GM18520 (cell line): ENCODE results near the gene SP140.
A peak's percentile ranks its signal among the peaks of the same experiment; 100 is the strongest.
"Not testable (repeated sequence)": the region's sequence is repeated elsewhere in the genome, so short reads cannot be mapped to it uniquely, and the experiment has no call there.

Experiments
- ATAC-seq: cut with Tn5 transposase; IDR thresholded peaks from one replicate; pipeline ENCODE4 v1.9.1; 2021; ENCODE audit not compliant: unreplicated experiment

The SP140 gene

GRCh38 chr2:230325316-230326243 is 100.0 kb downstream of the SP140 start:
- no peak for ATAC-seq

DNA sequence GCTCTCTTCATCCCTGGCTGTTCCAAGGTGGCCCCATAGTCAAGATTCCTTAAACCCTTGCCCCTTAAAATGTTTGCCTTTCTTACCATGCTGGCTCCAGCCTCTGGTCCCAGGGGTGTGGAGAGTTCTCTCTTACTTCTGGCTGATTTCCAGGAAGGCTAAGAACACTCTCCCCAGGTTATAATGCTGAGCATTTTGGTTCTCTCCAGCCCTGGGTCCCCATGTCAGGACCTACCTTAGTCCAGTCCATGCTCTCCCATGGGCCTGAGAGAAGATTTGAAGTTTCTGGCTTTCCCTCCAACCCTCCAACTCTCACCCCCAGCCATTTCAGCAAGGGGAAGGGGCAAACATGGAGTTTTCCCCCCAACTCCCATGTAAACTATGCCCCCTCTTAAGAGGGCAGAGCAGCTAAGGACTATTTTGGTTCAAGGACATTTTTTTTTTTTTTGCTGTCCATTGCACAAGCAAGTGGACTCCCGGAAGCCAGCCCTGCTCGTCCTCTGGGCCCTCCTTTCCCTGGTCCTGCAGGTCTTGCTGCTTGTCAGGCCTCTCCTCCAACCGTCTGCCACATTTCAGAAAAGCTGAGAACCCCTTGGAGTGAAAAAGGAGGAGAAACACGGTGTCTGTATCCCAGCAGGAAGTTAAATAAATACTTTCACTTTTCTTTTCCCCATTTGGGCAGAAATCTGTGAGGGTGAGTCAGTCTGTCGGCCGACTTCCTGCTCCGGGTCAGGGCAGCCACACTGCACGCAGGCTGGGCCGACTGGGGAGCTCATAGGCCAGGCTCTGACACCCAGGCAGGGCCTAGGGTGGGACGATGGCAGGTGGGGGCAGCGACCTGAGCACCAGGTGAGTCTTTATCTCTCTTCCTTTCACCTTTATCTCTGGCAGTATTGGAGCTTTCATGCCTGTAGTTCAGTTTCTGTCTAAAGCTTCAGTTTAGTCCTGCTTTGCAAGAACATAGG is 101.2 kb downstream of the SP140 start, which contains the start of gene SP140L:
SP140L (plus strand) TSS at position 741 of the 965 bp plus-strand sequence; CDS start at position 818, 77 bp downstream.
- ATAC-seq, result peak; percentile 86

DNA sequence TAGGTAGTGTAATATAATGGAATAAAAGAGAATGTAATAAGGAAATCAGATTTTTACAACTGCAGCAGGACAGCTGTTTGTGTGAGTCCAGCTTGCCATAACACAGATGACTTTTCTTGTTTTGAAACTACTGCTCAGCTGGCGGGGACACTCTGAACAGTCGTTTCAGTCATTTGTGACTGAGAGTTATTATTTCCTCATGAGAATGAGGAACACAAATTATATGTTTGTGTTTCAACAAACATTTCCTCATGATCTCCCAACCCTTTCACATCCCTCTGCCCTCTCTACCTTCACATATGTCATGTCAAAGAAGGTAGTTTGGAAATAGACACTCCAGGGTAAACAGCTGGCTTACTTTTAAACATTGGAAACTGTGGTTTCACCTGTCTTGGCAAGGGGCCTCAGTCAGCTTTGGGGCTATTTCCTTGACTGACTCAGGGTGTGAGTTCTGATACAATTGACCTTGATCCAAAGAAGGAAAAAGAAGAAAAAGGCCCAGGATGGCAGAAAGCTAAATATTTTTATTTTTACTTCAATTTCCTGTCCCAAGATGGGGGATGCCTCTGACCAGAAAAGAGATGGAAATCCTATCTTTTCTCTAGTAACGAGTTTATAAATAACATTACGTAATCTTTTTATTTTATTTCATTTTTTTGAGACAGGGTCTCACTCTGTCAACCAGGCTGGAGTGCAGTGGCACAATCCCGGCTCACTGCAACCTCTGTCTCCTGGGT is 102.0 kb downstream of the SP140 start:
- peak; percentile 31 for ATAC-seq

- no peak for ATAC-seq
Observed at GRCh38 chr2:230328155-230328458, 102.6 kb downstream of the SP140 start.

- no peak for ATAC-seq
Observed at GRCh38 chr2:230329946-230330605, 104.5 kb downstream of the SP140 start.

- no peak for ATAC-seq
Observed at GRCh38 chr2:230330725-230331124, 105.2 kb downstream of the SP140 start.

DNA sequence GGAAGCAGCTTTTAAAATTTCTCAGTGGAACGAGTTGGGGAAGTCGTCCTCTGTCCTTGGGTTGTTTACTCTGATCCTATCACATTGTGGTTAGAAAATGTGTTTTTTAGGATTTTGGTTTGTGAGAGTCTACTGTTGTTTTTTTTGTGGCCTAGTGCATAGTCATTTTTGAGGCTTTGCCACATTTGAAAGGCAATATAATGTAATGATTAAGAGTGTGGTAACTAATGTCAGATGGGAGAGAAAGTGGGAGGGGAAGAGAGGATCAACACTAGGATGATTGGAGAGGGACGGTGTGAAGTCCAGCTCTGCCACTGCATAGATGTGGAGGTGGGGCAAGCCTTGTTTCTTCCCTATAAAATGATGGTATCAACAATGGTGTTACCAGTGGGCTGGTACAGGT is 109.9 kb downstream of the SP140 start:
- ATAC-seq, result no peak

GRCh38 chr2:230335864-230336506 is 110.4 kb downstream of the SP140 start:
- ATAC-seq, result no peak

DNA sequence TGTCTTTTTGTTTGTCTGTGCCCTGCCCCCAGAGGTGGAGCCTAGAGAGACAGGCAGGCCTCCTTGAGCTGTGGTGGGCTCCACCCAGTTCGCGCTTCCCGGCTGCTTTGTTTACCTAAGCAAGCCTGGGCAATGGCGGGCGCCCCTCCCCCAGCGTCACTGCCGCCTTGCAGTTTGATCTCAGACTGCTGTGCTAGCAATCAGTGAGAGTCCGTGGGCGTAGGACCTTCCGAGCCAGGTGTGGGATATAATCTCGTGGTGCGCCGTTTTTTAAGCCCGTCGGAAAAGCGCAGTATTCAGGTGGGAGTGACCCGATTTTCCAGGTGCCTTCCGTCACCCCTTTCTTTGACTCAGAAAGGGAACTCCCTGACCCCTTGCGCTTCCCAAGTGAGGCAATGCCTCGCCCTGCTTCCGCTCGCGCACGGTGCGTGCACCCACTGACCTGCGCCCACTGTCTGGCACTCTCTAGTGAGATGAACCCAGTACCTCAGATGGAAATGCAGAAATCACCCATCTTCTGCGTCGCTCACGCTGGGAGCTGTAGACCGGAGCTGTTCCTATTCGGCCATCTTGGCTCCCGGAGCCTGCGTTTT is 116.5 kb downstream of the SP140 start:
- not testable (repeated sequence) for ATAC-seq

GRCh38 chr2:230343041-230343624 is 117.6 kb downstream of the SP140 start:
- ATAC-seq, result not testable (repeated sequence)

DNA sequence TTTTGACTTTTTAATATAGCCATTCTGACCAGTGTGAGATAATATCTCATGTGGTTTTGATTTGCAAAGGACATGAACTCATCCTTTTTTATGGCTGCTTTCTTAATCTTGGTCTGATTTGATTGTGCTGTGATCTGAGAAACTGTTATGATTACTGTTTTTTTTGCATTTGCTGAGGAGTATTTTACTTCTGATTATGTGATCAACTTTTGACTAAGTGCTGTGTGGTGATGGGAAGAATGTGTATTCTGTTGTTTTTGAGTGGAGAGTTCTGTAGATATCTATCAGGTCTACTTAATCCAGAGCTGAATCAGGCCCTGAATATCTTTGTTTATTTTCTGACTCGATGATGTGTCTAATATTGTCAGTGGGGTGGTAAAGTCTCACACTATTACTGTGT is 118.2 kb downstream of the SP140 start:
- ATAC-seq, result no peak

GRCh38 chr2:230346465-230346864 is 120.9 kb downstream of the SP140 start:
- ATAC-seq, result no peak

- ATAC-seq, result no peak
Observed at GRCh38 chr2:230346921-230347533, 121.5 kb downstream of the SP140 start.

GRCh38 chr2:230347659-230348305 is 122.2 kb downstream of the SP140 start:
- ATAC-seq, result peak; percentile 49

DNA sequence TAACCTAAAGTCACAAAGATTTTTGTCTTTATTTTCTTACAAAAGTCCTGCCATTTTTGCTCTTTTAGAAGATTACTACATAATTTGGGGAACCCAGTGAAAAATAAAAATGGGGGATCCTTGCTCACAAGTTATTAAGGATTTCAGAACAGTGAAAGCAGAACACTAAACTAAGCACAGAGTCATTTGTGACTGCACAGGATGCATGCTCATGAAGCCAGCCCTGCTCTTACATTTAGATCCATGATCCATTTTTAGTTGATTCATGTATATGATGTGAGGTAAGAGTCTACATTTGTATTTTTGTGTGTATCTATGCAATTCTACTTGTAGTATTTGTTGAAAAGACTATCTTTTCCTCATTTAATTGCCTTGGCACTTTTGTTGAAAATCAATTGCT is 123.3 kb downstream of the SP140 start:
- no peak for ATAC-seq

DNA sequence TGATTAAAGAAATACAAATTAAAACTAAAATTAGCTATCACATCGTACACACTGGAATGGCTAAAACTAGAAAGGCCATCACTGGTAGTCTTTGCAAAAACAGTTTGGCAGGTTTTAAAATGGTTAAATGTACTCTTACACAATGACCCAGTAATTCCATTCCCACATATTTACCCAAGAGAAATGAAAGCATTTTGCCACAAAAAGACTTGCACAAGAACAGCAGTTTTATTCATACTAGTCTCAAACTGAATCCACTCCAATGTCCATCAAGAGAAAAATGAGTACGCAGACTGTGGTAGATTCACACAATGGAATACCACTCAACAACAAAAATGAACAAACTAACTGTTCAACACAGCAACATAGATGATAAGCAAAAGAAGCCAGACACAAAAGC is 130.5 kb downstream of the SP140 start:
- ATAC-seq, result no peak

- no peak for ATAC-seq
Observed at GRCh38 chr2:230358305-230358704, 132.8 kb downstream of the SP140 start.

DNA sequence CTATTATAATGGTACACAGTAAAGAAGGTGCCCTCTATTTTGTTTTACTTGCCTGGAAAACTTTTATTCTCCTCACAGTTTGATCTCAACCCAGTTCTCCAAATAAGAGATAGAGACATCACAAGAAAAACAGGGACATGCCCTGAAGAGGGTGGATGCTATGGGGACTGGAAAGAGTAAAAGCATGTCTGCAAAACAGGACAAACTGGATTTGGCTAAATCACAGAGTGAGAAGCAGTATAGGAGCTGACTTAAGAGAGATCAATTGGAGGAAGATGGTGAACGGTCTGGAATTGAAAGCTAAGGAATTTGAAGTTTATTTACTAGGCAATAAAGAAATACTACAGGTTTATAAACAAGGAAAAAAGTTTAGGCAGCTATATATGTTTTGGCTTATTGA is 134.5 kb downstream of the SP140 start:
- ATAC-seq, result no peak
